SK-N-MC (cell line): ENCODE measurements around the gene DCAF4.

Experiments
- EZH2 ChIP-seq: fragments of 200-600 bp; sonication (generic); IDR thresholded peaks from one replicate; pipeline ENCODE4 v1.6.1; 2017; ENCODE audit warnings: antibody characterized with exemption
- FOXP2 ChIP-seq: optimal IDR thresholded peaks from 2 replicates; pipeline ENCODE3; 2011; ENCODE audit warnings: mild to moderate bottlenecking, moderate library complexity; ENCODE audit not compliant: insufficient read depth; ENCODE audit errors: extremely low read length, control extremely low read depth
- POLR2AphosphoS5 ChIP-seq: IDR thresholded peaks from 2 replicates; pipeline ENCODE4 v1.6.1; 2012; ENCODE audit warnings: mild to moderate bottlenecking, low read depth, low read length, borderline replicate concordance

GRCh38 chr14:72909163-72909562 lies 17.1 kb upstream of the DCAF4 start:
- no peak for TF ChIP-seq EZH2
- no peak for TF ChIP-seq POLR2AphosphoS5
- no peak for TF ChIP-seq FOXP2
